Ovary (tissue), 9 donors: ENCODE measurements around the gene KLHL6. TPM values are rescaled to one million over a fixed set of nuclear protein-coding genes. Genes with fewer than 3 reads are reported as not detected.

Source experiments
- DNase-seq, 5 donors: peaks; one replicate each; pipeline ENCODE4 v3.0.0-alpha.2; 2019 to 2020
- H3K27ac ChIP-seq, 2 donors: fragments of 200-600 bp; one replicate each; pipeline versions ENCODE4 v1.5.1 to v1.8.0; 2019 to 2022
- H3K27me3 ChIP-seq: fragments of 200-600 bp; one replicate; pipeline ENCODE4 v1.8.0; 2022
- H3K36me3 ChIP-seq: fragments of 200-600 bp; sonication (generic); one replicate; pipeline ENCODE4 v1.5.1; 2019
- H3K4me1 ChIP-seq: one replicate; pipeline ENCODE4 v1.8.1; 2013; ENCODE audit warnings: mild to moderate bottlenecking, moderate library complexity; ENCODE audit not compliant: insufficient read depth
- H3K4me3 ChIP-seq: fragments of 200-600 bp; sonication (generic); one replicate; pipeline ENCODE4 v1.5.1; 2017
- H3K9me3 ChIP-seq, 2 donors: fragments of 200-600 bp in 1 of 2; sonication (generic) in 1 of 2; one replicate each; pipeline versions ENCODE4 v1.5.1 to v1.8.1; 2013 to 2019; ENCODE audit warnings: mild to moderate bottlenecking in 1 of 2, moderate library complexity in 1 of 2
- CTCF ChIP-seq, 3 donors: fragments of 450-650 bp in 2 of 3; fragments of 200-600 bp in 1 of 3; IDR thresholded peaks; one replicate each; pipeline versions ENCODE4 v1.5.1 to v1.8.0; 2016 to 2022; ENCODE audit warnings: antibody characterized with exemption in 3 of 3, mild to moderate bottlenecking in 1 of 3
- EP300 ChIP-seq: sonication (generic); formaldehyde crosslinking; IDR thresholded peaks from one replicate; pipeline ENCODE4 v1.6.1; 2017; ENCODE audit warnings: antibody characterized with exemption
- POLR2A ChIP-seq: fragments of 450-650 bp; IDR thresholded peaks from one replicate; pipeline ENCODE4 v1.6.1; 2017; ENCODE audit warnings: antibody characterized with exemption, mild to moderate bottlenecking, moderate library complexity
- WGBS, 3 donors: extraction: QIAGEN DNeasy Blood & Tissue Kit in 1 of 3; methylation state at CpG; one replicate each; pipeline versions ENCODE4 v1.1.5 to v1.1.7; 2013 to 2017; 5-methylcytosine and 5-hydroxymethylcytosine counted together
- intact Hi-C, 4 donors: fragments of 100-400 bp; cut with DNase I; formaldehyde crosslinking; loops; one replicate each; pipeline versions ENCODE4 v1.11.0 to v1.15.1; 2022 to 2023
- polyA plus RNA-seq, 2 donors: library from polyadenylated mRNA; stranded (reverse); fragments of 200-250 nt in 1 of 2; fragments of 350-450 nt in 1 of 2; fragmentation: Illumina TruSeq in 1 of 2; extraction: RNeasy Lipid Tissue Mini Kit (QIAGEN cat#74804) in 1 of 2; gene quantifications; one replicate each; pipeline ENCODE4 v1.2.3, GENCODE V29; 2013 to 2014
- total RNA-seq, 7 donors: library from RNA; depleted of rRNA in 2 of 7; stranded (reverse); fragments of >200 nt in 2 of 7; fragmentation: NEBNext Ultra II Directional in 3 of 7; extraction: Animal tissue kit (Norgen Biotek cat#: 25700) in 3 of 7; gene quantifications; one replicate each; pipeline versions ENCODE4 v1.1.0 to v1.2.4, GENCODE V29; 2016 to 2023
- donor health status: DM: no; HTN: no; CAD: no; lungs with moderate emphysema.
- donor health status: DM: no; HTN: no; CAD: no.
- donor health status: Bipolar disorder and iron deficiency.
- donor health status: DM: yes; HTN: yes; CAD: no.
- donor health status: DM: no; HTN: no; CAD: no.
- donor health status: DM: yes; HTN: yes; CAD: no.

The KLHL6 gene
- total and polyA plus RNA-seq, 9 donors = 0.21 to 3.9 (median 0.92) TPM

GRCh38 chr3:183553334-183554026 is 2.0 kb downstream of the KLHL6 start:
- Histone ChIP-seq H3K27ac (no peak overlapping the region), H3K4me1 (no peaks in the 10 kb centered on the region), H3K9me3 (no peaks in the 10 kb centered on the region), H3K36me3 (no peaks in the 10 kb centered on the region), H3K27me3 (no peaks in the 10 kb centered on the region), H3K4me3 (no peak overlapping the region)
- WGBS, 3 donors = 81 to 83% (median 81%) methylated on average over 8 of the region's 8 CpGs
- TF ChIP-seq EP300 (no peak), CTCF (IDR thresholded peaks at IDR 0.05) (no peak)
- intact Hi-C loops = no loop called here
- no peak for DNase-seq

- DNase-seq = no peak
- TF ChIP-seq EP300 (no peak), POLR2A (no peak), CTCF (IDR thresholded peaks at IDR 0.05) (no peak)
- H3K36me3 ChIP-seq = no peaks in the 10 kb centered on the region
- no peaks in the 10 kb centered on the region for H3K9me3 ChIP-seq
- no peaks in the 10 kb centered on the region for H3K4me1 ChIP-seq
- H3K4me3 ChIP-seq = no peak overlapping the region
- 66 to 78% (median 76%) methylated on average over 6 of the region's 6 CpGs for WGBS, 3 donors
- intact Hi-C loops = no loop called here
- H3K27me3 ChIP-seq = no peaks in the 10 kb centered on the region
- no peak overlapping the region for H3K27ac ChIP-seq
Measured at GRCh38 chr3:183551930-183552329, 3.6 kb downstream of the KLHL6 start.

GRCh38 chr3:183548262-183548769 is 7.2 kb downstream of the KLHL6 start:
- no peak for DNase-seq
- TF ChIP-seq EP300 = no peak
- TF ChIP-seq CTCF (IDR thresholded peaks at IDR 0.05) = no peak
- TF ChIP-seq POLR2A = no peak
- WGBS, 3 donors = 37 to 62% (median 62%) methylated on average over 2 of the region's 2 CpGs
- Histone ChIP-seq H3K9me3 (no peaks in the 10 kb centered on the region), H3K4me3 (no peak overlapping the region), H3K27ac (no peak overlapping the region), H3K27me3 (no peaks in the 10 kb centered on the region), H3K4me1 (no peaks in the 10 kb centered on the region), H3K36me3 (no peaks in the 10 kb centered on the region)
- intact Hi-C loops = no loop called here

GRCh38 chr3:183546625-183547024 is 8.9 kb downstream of the KLHL6 start:
- WGBS, 3 donors = 92 to 94% (median 94%) methylated on average over 19 of the region's 19 CpGs
- TF ChIP-seq POLR2A (no peak), EP300 (no peak), CTCF (IDR thresholded peaks at IDR 0.05) (no peak)
- H3K27me3 ChIP-seq = no peaks in the 10 kb centered on the region

More at GRCh38 chr3:183546625-183547024, 8.9 kb downstream of the KLHL6 start:
- no peak overlapping the region for H3K4me3 ChIP-seq
- H3K4me1 ChIP-seq = no peaks in the 10 kb centered on the region
- H3K9me3 ChIP-seq = no peaks in the 10 kb centered on the region
- no peak for DNase-seq
- H3K36me3 ChIP-seq = no peaks in the 10 kb centered on the region
- intact Hi-C loops = no loop called here
- H3K27ac ChIP-seq = no peak overlapping the region
